GM15510 (cell line): Measurements from ENCODE around the gene GATB.

Experiments used
- POLR2A ChIP-seq: IDR thresholded peaks from 3 replicates; pipeline ENCODE4 v1.6.1; 2011; ENCODE audit warnings: borderline replicate concordance; ENCODE audit not compliant: insufficient read length; ENCODE audit errors: extremely low read depth

GATB gene

DNA sequence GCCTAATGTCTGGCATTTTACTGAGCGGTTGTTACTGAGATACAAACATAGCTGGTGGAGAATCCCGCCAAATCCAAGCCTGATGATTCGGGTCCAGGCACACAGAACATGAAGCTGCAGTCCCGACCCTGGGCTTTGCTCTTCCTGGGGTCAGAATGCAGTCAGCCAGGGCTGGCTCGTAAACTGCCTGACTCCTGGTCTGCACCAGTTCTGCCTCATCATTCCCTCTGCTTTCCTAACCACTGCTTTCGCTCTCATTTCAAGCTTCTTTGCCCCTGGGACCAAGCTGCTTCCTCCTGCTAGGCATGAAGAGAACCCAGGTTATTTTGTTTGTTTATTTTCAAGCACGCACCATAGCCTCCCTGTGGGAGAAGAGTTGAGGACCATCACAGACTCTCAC is 39.3 kb downstream of the GATB start:
- no peak for TF ChIP-seq POLR2A

DNA sequence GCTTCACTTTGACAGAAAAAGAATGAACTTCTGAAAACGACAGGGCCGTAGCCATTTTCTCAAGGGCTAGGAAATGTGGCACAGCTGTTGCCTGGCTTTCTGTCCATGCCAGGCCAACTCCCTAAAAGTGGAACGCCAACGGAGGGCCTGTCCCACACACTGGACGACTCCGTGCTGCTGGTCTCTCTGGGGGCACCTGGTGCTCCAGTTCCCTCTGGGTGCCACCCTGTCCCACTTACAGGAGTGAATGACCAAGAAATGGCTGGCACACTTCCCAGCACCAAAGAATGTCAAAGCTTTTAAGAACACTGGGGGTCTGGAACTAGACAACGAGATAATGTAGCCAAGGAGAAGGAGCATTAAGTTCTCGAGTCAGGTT is 40.9 kb downstream of the GATB start:
- no peak for TF ChIP-seq POLR2A

DNA sequence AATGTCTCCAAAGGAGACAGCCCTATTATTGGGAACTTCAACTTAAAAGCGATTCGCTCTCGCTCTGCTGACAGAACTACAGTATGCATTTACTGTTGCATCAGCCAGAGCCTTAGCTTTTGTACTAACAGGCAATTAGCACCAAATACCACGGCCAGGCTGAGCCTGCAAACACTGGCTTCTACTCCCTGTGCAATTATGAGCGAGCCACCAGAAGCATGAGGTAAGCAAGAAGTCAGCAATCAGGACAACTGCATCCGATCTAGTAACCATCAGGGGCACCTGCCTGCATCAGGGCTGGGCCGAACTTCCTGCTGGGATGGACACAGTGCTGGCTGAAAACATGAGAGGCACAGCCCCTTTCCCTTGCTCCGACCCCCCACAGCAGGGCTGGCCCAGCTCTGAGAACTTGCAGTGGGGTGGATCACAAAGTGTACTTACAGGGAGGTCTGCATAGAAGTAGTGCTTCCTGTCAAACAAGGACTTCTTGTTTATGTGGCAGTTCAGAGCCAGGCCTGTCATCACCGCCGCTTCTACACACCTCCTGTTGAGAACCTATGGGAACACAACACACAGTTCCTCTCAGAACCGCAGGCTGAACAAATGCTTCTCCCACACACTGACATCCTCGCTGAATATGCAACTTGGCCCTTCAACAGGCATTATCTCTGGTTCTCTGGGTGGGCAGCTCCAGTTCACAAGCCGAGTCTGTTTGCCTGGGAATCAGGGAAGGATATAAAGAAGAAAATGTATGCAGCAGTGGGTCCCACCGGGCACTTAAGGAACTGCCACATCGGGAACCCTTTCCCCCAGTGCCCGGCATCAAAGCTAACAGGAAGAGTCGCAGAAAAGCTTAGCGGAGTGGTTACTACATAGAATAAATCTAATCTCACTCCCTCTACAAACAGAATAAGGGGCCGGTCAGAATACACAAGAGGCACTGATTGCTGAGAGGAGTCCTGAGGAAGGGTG is 41.5 kb downstream of the GATB start:
- TF ChIP-seq POLR2A, result no peak

DNA sequence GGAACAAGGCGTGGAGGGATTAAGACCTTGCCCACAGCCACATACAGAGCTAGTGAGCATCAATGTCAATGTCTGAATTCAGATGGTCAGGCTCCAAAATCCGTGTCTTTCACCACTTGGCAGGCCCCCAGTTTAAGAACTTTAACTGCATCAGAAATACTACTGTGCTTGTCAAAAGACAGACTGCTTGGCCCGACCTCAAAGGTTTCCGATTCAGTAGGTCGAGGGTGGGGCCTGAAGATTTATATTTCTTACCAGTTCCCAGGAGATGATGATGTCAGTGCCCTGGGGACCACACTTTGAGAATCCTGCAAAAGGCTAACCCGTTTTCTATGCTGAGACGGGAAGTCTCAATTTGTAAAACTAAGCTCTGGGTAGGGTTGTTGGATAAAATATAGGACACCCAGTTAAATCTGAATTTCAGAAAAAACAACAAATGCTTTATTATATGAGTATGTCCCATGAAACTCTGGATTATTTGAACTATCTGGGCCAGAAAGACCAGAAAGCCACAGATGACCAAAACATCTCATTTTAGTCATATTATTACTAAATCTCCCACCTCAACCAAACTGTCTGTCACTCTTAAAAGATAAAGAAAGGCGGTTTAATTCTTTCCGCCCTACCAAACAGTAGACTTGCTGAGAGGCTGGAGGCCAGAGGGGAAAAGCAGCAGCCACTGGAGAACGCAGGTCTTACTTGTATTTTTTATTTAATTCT is 42.7 kb downstream of the GATB start:
- TF ChIP-seq POLR2A, result no peak

DNA sequence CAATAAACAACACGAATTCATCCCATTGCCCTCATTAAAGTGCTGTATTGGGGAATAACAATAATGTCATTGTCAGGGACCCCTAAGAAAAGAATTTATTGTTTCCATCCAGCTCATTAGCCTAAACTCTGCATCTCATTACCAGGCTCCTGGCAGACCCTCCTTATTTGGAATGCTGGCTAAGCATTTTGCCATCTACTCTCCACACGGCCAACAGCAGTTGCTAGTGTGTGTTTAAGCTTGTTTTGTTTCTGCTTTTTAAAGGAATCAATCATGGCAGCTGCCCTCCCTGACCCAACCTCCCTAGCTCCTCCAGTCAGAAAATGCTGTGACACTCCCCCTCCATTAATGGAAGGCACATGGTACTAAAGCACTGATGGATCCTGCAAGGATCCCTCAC is 43.5 kb downstream of the GATB start:
- no peak for TF ChIP-seq POLR2A

DNA sequence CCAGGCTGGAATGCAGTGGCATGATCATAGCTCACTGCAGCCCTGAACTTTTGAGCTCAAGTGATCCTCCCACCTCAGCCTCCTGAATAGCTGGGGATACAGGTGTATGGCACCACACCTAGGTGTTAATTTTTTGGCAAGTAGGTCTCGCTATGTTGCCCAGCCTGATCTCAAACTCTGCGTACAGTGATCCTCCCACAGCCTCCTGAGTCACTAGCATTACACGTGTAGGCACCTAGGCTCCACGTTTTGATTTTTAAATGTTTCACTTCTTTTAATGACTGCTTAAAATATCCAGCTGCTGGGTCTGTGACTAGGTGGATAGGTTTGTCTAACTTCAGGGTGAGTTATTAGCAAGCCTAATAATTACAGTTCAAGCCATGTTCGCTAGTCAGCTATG is 44.5 kb downstream of the GATB start:
- TF ChIP-seq POLR2A, result no peak

DNA sequence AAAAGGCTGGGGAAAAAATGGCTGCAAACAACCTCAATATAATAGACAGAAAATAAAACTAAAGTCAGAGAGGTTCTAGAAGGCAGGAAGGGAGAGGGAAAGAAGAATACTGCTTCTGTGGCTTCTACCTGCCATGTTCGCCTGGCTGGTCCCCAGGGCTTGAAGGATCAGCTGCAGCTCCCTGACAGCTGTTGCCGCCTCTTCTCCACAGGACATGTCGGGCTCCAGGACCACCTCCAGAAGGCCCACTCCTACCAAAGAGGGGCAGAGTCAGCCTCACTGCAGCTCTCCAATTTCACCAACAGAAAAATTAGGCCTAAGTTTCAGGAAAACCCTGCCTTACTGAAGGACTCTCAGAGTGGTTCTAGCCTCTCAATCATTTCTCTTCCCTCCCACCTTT is 44.9 kb downstream of the GATB start:
- no peak for TF ChIP-seq POLR2A

DNA sequence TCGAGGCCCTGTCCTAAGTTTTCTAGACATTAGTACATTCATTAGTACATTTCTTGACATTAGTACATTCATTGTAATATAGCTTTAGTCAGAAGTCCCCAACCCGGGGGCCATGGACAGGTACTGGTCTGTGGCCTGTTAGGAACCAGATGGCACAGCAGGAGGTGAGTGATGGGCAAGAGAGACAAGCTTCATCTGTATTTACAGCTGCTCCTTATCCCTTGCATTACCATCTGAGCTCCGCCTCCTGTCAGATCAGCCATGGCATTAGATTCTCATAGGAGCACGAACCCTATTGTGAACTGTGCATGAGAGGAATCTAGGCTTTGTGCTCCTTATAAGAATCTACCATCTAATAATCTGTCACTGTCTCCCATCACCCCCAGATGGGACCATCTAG is 48.0 kb downstream of the GATB start:
- TF ChIP-seq POLR2A, result no peak

DNA sequence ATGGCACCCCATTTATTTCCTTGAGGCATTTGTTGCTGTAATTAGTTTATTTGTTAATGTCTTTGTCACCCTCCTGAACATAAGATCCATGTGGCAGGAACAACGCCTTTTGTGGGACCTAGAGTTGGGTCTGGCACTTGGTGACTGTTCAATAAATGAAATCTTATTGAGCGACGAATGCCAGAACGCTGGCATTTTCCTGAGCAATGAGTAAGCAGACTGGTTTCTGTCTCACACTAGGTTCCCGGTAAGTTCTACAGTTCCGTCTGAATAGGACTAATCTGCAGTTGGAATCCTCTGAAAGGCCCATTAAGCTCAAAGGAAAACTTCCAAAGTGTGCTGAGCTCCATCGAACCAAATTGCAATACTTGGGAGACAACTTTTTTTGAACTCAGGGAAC is 49.2 kb downstream of the GATB start:
- no peak for TF ChIP-seq POLR2A

DNA sequence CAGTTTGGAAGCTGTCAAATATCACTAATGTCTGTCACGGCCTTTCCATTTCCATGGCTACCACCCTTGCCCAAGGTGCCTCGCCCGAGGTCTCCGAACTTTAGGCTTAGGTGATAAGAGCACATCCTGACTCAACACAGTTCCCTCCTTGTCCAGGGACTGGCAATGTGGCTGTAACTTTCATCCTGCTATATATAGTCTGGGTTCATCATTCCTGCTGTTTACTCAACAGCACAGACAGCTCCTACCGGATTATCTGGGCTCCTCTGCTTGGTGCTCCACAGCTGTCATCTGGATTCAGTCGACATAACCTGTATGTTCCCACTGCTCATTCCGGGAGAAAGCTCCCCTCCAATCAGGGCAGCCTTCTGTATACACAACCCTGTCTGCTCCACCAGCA is 51.2 kb downstream of the GATB start:
- no peak for TF ChIP-seq POLR2A

DNA sequence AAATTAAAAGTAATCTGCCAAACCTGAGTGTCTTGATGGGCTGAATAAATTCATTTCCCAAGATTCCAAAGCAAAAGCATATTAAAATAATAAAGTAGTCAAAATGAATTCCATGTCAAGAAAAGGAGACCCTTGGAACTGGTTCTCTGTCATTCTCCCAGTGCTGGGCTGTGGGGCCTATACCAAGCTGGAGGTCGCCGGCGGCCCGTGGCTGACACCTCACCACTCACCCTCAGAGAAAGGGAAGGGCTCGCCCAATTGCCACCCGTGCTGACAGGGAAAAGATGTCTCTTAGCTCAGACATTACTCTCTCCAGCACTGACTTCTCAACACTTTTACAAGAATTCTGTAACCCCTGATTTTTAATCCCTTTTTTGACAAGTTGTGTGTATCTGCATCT is 51.7 kb downstream of the GATB start:
- TF ChIP-seq POLR2A, result no peak

DNA sequence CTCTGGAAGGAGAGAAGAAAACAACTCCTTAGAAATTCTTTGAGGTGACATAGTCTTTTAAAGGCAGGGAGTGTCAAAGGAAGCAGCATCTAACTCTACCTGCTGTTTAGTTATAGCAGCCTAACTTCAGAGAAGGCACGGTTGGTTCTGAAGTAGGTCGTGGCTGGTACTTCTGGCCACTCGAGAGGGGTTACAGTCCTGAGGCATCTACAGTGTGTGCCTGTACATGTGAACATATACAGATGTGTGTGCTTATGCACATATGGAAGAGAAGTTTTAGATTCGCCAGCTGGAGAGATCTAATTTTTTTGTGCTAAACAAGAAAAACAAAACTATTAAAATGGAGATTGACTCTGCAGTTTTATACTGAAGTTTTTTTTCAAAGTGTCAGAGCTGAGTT is 52.7 kb downstream of the GATB start:
- no peak for TF ChIP-seq POLR2A

DNA sequence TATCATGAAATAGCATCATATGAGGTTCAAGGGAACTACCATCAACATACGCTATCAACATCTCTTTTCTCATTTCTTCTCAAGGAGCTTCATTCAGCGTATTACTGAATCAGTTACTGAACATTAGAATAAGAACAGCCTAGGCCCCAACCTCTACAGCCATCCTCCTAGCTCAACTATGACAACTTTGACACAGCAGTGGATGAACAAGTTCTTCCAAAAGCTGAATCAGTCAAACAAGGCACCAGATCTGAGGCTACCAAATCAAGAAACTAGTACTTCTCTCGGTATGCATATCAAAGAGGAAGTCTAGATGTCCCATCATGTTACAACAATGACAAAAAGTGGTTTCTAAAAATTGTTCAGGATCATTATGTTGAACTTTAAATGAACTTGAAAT is 57.4 kb downstream of the GATB start:
- no peak for TF ChIP-seq POLR2A

DNA sequence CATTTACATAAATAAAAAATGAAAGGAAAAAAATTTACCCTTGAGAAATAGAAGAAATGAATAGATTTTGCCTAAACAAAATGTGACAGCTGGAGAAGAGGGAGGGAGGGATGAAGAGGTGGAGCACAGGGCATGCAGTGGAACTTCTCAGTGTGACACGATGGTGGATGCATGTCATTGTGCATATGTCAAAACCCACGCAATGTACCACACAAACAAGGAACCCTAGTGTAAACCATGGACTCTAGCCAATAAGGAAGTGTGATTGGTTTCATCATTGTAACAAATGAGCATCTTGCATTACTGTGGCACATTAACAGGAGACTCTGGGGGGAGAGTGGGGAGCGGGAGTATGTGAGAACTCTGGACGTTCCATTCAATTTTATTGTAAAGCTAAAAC is 58.6 kb downstream of the GATB start:
- no peak for TF ChIP-seq POLR2A

DNA sequence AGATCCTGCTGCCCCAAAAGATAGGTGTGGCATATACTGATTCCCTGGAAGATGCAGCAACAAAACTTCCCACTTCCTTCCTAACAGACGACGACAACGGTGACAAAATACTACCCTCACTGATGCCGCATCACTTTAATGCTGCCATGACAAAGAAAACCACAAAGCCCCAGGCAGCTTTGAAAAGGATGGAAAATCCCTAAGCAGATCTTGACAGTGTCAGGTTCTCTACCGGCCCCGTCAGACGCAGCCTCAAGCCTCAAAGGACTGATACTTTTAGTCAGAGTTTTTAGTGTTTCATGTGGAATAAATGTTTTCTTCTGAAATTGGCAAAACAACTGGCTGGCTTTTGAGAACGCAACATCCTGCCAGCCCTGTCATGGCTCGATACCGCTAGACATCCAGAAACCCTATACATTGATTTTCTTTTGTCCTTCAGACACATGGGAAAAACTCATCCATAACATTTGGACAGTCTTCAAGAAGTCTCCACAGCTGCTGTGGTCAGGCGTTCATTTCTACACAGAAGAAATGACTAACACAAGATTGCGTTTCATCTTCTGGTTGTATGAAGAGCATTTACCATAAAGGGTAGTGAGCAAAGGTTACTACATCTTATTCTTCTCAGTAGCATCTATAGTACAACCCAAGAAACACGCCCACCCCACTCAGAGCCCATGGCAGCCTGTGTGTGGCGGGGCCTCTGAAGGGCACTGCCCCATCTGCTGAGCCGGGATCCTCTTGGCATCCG is 60.1 kb downstream of the GATB start:
- TF ChIP-seq POLR2A, result no peak

DNA sequence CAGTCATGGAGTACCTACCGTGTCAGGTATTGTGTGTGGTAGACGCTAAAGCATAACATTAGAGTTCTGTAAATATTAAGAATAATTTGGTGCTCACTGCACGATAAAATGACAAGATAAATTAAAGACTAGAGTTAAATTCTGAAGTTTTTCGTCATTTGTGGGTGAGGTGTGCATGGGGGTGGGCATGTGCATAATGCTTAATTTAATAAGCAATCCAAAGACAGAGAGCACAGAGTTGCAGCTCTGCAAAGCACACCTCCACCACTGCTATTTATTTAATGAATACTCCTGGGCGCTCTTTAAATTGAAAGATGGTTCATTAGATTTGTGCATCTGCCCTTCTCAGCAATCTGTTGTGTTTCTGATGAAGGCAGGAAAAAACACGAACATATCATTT is 62.6 kb downstream of the GATB start:
- TF ChIP-seq POLR2A, result no peak

DNA sequence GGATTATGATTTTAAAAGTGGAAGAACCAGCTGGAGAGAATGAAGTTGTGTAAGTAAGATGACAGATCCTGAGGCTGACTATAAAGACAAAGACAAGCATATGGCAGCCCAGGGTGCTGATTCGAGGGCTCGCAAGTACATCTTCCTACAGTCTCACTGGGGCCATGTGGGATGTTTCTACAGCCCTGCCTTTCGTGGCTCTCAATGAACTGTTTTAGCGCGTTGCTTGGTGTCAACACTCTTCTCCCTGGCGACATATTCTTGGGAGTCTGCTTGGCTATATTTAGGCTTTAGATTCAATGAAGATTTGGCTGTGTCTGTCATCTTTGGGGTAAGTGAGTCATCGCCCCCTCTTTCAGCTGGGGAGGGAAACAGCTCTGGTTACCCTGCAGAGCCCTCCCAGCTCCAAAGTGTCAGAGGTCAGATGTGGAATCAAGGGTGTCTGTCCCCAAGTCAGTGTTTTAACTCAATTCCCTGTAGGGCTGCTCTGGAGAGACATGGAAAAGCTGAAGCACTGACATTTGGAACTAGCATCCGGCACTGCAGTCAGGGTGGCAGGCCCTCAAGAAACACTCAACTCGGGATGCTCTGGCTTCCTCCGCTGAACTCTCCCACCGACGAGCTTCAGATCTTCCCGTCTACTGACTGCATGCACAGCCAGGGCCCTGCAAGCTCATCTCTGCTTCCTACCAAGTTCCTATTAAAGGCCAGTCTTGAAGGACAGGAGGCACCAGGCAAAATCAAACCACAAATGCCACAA is 65.7 kb downstream of the GATB start:
- no peak for TF ChIP-seq POLR2A
